ENCODE data around the gene PRKCB.
A peak's percentile ranks its signal among the peaks of the same experiment; 100 is the strongest.

- TF ChIP-seq CTCF (IDR thresholded peaks at IDR 0.05; ENCODE audit: low read depth, low read length, poor library complexity, severe bottlenecking) (peak; percentile 78), EZH2phosphoT487 (IDR thresholded peaks at IDR 0.05; ENCODE audit: borderline replicate concordance, low read length) (no peak)
These were observed 235.1 kb downstream of the PRKCB start for GRCh38 chr16:24070851-24071250.
